ENCODE measurements around the gene CPED1.

Gene CPED1

GRCh38 chr7:121097577-121097976 is 109.1 kb downstream of the CPED1 start:
- H3K4me3 ChIP-seq (replicated peaks; ENCODE audit: low read depth, low read length): no peak overlapping the region
- TF ChIP-seq CTCF (IDR thresholded peaks at IDR 0.05; ENCODE audit: low read length, missing control alignments): no peak
- DNase-seq (ENCODE audit: low read depth): no peak

GRCh38 chr7:121099572-121099971 is 111.1 kb downstream of the CPED1 start:
- H3K4me3 ChIP-seq (replicated peaks; ENCODE audit: low read depth, low read length): no peak overlapping the region
- DNase-seq (ENCODE audit: low read depth): no peak
- no peak for TF ChIP-seq CTCF (IDR thresholded peaks at IDR 0.05; ENCODE audit: low read length, missing control alignments)

DNA sequence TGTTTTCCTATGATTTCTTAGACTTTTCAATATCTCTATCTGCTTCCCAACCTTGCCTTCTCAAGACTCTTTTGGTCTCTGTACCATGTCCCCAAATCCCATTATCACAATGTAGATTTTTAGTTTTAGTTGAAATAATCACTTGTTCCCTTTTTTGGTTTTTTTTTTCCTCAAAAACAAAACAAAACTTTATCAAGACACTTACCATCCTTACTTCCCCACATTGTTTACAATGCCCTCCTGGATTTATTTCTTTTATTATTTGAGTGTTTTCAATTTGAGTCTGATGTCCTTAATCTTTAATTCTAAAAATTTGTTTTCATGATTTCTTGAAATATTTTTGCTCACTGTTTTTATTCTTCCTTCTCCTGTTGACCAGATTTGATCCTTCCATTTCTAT is 112.6 kb downstream of the CPED1 start:
- H3K4me3 ChIP-seq (replicated peaks; ENCODE audit: low read depth, low read length): no peak overlapping the region
- DNase-seq (ENCODE audit: low read depth): no peak
- TF ChIP-seq CTCF (IDR thresholded peaks at IDR 0.05; ENCODE audit: low read length, missing control alignments): no peak

DNA sequence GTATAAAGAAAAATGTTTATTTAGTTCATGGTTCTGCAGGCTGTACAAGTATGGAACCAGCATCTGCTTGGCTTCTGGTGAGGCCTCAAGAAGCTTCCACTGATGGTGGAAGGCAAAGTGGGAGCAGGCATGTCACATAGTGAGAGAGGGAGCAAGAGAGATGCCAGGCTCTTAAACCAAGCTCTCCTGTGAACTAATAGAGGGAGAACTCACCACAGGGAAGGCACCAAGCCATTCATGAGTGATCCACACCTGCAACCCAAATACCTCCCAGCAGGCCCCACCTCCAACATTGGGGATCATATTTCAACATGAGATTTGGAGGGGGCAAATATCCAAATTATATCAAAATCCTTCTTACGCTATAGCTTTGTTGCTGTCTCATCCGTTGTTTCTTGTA is 113.1 kb downstream of the CPED1 start:
- no peak overlapping the region for H3K4me3 ChIP-seq (replicated peaks; ENCODE audit: low read depth, low read length)
- no peak for TF ChIP-seq CTCF (IDR thresholded peaks at IDR 0.05; ENCODE audit: low read length, missing control alignments)
- DNase-seq (ENCODE audit: low read depth): no peak

GRCh38 chr7:121102619-121103018 is 114.1 kb downstream of the CPED1 start:
- no peak for DNase-seq (ENCODE audit: low read depth)
- no peak overlapping the region for H3K4me3 ChIP-seq (replicated peaks; ENCODE audit: low read depth, low read length)
- TF ChIP-seq CTCF (IDR thresholded peaks at IDR 0.05; ENCODE audit: low read length, missing control alignments): no peak

DNA sequence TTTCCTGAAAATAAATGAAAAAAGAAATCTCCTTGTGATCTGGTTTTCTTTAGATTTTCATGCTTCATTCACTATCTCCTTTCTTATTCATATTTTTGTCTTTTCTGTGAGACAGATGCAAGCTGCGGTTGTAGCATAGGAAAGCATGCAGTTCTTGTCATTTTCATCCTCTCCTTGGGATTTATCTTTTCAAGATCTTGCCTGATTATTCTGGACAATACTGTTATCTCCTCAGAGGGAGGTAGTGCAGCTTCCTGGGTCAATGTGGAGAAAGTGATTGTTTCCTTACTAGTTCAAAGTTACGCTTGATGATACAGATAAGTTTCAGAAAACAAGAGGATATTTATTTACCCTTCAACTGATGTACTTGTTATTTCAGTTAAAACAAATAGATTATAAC is 114.6 kb downstream of the CPED1 start:
- no peak overlapping the region for H3K4me3 ChIP-seq (replicated peaks; ENCODE audit: low read depth, low read length)
- DNase-seq (ENCODE audit: low read depth): no peak
- TF ChIP-seq CTCF (IDR thresholded peaks at IDR 0.05; ENCODE audit: low read length, missing control alignments): no peak

DNA sequence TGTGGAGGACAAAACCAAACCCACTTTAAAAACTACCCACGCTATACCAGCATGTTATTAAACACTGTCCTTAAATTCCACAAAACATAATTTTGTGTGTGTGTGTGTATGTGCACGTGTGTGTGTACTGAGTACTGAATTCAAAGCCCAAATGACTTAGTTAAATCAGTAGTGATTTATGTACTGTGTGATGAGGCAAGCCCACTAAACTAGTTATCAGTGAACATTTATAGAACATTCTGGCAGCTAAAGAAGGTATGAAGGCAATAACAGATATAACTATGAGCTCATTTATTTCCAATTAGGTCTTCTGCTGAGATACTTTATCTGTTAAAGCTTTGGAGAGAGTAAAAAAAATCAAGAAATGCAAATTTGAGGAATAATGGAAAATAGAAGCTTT is 115.1 kb downstream of the CPED1 start:
- no peak for DNase-seq (ENCODE audit: low read depth)
- H3K4me3 ChIP-seq (replicated peaks; ENCODE audit: low read depth, low read length): no peak overlapping the region
- no peak for TF ChIP-seq CTCF (IDR thresholded peaks at IDR 0.05; ENCODE audit: low read length, missing control alignments)

Data from fibroblast of pulmonary artery (primary cell).